CD4-positive, alpha-beta T cell treated with Interleukin-4 for 4 hours (primary cell): ENCODE measurements around the gene TWIST2.

Source experiments
- DNase-seq: peaks from one replicate; pipeline ENCODE4 v3.0.0-alpha.2; 2020

The TWIST2 gene

GRCh38 chr2:238942726-238943300, 94.9 kb downstream of the TWIST2 start:
- DNase-seq, result no peak

GRCh38 chr2:238943338-238944067, 95.6 kb downstream of the TWIST2 start:
- DNase-seq, result no peak

DNA sequence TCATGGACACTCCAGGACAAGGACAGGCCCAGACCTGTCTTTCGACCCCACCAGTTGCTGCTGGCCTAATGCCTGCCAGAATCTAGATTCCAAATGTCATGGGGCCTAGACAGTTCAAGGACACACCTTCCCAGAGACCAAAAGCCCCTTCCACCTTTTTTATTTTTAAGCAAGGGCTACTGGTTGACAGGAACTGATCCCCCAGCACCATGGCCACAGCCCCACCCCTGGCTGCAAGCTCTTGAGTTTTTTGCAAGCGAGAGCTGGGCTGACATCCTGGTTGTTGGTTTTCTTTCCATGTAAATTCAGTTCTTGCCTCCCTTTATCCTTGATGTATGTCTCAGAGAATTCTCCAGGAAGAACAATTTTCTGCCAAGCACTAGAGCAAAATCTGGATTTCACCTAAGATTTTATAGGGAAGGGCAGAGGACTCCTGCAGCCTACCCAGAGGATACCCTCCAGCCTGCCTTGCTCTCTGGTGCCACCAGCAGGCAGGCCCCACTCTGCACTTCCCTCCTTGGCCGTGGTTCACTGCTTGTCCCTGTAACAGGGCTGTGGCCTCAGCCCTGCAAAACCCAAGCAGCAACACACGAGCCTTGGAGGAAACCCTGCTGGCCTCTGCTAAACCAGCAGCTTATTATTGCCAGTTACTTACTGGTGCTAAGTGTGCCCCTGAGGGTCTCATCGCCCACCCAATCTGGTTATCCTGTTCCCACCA, 97.7 kb downstream of the TWIST2 start:
- DNase-seq, result no peak

DNA sequence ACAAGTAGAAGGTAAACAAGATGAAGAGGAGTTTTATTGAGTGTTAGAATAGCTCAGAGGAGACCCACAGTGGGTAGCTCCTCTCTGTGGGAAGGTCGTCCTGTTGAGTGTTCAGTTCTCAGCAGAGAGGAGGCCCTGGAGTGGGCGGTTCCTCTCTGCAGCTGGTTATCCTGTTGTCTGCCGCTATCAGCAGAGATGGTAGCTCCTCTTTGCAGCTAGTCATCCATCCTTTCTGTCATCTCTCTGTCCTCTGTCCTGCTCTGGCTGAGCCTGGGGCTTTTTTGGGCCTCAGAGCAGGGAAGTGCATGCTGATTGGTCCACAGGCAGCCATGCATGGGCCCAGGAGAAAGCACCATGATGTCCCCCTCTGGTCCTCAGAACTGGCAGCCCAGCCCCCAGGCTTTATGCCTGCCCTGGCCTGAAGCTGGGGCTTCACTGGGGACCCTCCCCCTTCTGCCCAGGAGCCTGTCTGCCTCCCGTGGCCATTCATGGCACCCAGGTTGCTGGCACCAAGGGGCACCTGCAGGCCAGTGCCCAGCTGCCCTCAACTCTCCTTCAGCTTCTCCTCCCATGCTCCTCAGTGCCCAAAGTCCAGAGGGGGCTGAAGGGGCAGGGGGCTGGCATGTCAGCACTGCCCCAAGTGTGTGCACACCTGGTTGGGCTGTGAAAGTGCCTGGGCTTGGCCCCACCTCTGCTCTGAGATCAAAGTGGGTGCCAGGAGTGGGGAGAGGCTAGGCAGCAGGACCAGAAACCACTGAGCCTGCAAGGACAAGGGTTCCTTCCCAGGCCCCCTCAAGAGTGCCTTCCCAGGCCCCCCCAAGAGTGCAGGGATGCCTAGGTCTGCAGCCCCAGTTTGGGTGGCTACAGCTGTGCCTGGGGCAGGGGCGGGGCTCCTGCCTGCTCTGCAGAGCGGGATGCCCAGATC, 98.7 kb downstream of the TWIST2 start:
- no peak for DNase-seq

DNA sequence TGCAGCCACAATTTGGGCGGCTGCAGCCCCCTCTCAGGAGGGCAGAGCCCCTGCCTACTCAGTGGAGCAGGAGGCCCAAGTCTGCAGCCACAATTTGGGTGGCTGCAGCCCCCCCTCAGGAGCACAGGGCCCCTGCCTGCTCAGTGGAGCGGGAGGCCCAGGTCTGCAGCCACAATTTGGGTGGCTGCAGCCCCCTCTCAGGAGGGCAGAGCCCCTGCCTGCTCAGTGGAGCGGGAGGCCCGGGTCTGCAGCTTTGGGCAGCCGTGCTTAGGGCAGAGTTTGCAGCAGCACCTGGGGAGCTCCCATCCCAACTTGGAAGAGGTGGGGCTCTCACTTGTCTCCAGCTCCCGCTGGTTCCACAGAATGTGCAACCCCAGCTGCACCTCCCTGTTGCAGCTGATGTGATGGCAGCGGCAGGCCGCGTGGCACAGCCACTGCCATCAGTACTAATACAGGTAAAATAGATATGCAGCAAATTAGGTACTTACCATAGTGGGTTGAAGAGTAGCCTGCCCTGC, 99.4 kb downstream of the TWIST2 start:
- no peak for DNase-seq

DNA sequence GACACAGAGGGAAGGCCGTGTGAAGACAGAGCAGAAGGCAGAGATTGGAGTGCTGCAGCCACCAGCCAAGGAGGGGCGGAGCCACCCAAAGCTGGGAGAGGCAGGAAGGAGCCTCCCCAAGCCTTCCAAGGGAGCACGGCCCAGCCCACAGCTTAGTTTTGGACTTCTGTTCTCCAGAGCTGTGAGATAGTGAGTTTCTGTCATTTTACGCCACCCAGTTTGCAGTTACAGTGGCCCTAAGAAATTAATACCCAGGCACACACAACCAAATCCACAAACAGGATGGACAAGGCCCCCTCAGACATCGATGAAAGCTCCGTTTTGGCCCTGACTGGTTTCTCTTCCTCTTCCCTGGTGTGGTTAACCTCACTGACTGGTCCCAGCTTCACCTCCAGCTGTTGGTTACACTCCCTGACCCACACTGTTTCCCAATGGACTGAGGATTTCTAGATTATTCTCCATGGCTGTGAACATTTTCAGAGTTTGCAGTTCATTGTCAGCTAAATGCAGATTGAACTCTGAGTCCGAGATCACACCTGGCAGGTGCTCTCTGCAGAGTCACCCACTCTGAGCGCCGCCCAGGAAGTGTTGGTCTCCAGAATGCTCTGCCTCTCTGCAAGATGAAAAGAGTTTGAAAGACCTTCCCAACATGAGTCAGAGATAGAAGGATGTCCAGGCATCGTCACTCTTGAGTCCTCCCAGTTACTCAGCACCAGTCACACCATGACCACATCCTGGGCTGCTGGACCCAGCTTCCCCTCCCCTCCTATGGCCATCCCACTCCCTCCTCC, 100.2 kb downstream of the TWIST2 start:
- DNase-seq, result no peak

GRCh38 chr2:238948765-238949641, 101.1 kb downstream of the TWIST2 start:
- no peak for DNase-seq

GRCh38 chr2:238949710-238950345, 101.9 kb downstream of the TWIST2 start:
- no peak for DNase-seq

DNA sequence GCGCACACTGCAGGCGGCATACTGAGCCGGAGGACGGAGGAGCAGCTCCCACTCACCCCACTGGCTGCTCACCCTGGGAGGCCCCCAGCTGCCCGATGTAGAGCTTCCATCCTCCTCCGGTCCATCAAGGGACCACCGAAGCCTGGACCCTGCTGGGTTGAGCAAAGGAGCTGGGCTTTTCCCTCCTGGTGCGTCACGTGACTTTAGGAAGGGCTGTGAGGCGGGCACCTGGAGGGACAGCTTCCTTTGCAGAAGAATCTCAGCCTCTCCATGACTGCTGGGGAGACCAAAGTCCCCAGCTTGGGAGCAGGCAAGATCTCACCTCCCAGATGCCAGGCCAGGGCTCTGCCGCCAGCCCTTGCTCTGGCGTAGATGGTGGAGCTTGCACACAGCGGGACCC, 102.7 kb downstream of the TWIST2 start:
- no peak for DNase-seq

GRCh38 chr2:238952261-238952919, 104.5 kb downstream of the TWIST2 start:
- DNase-seq, result no peak

GRCh38 chr2:238954841-238955591, 107.1 kb downstream of the TWIST2 start:
- no peak for DNase-seq

DNA sequence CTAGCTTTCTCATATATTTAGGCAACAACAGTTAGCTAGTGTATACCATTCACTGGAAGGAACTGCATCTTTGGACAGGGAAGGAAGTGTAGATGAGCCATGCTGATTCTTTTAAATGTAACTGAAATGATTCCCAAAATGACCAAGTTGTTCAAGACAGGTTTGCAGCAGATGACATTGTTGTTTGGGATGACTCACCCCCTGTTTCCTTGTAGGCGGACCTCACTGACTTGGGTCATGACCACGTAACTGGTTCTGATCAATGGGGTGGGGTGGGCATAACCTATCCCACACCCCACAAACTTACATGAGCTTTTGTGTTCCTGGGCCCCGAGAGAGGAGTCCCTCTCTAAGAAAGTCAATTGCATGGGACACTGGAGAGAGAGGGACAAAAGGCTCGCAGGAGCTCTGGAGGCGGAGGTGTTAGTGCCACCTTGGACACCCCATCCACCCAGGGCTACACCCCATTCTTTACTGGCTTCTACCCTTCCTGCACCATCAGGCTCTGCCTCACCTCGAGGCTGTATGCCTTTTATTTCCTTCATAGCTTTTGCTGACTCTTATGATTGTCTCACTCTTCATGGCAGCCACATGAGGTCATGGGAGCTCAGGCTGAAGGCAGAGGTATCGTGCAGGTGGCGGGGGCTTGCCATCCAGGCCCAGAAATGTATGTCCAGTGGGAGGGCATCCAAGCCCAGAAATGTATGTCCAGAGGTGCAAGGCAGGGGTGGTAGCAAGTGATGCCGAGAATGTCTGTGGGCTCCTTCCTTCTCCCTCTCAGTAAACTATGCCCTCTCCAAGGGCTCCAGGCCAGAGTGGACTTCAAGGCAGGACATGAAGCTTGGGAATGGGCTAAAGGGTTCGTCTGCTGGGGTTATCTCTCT, 108.0 kb downstream of the TWIST2 start:
- DNase-seq, result no peak

- DNase-seq, result no peak
Observed at GRCh38 chr2:238956676-238957075, 108.8 kb downstream of the TWIST2 start.
